RKO (cell line): ENCODE measurements around the gene PRDM1.
A peak's percentile ranks its signal among the peaks of the same experiment; 100 is the strongest.

ENCODE experiments used
- DNase-seq: peaks from one replicate; pipeline ENCODE4 v3.0.0-alpha.2; 2016; ENCODE audit warnings: low spot score

The PRDM1 gene

DNA sequence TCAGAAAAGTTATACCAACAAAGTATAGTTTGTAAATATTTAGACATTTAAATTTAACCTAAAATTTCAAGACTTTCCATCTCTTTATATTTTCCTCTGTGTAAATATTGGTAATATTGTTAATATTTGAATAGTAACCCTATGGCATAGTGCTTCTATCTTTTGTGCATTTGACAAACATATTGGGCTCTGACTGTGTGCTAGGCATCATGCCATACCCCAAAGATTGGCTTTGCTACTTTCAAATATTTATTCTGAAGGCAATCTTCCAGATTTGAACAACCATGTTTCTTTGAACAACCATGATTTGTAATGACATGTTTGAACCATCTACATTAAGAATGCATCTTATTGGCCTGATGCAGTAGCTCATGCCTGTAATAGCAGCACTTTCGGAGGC is 15.5 kb upstream of the PRDM1 start:
- no peak for DNase-seq

GRCh38 chr6:106072501-106073090 is 13.5 kb upstream of the PRDM1 start:
- no peak for DNase-seq

- no peak for DNase-seq
These were observed 12.0 kb upstream of the PRDM1 start for GRCh38 chr6:106074146-106074545.

- DNase-seq = no peak
These were observed 10.0 kb upstream of the PRDM1 start for GRCh38 chr6:106076139-106076538.

- DNase-seq = no peak
These were observed 9.0 kb upstream of the PRDM1 start for GRCh38 chr6:106077170-106077569.

DNA sequence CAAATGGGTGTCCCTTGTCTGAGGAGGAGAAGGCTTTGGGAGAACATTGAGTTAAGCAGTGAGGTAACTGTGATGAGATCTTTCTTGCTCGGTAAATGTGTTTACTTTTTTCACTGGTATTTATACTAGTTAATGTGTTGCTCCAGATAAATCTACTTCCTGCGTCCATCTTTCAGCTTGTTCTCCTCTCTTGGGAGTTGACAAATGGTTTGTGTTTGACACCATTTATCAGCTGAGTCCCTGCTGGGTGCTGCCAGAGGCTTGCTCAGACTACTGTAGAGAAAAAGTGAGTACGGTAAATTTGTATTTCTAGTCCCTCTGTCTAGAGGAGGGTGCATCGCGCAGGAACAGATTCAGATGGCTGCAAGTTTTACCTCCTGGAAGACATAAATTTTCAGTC is 8.3 kb upstream of the PRDM1 start:
- DNase-seq = no peak

DNA sequence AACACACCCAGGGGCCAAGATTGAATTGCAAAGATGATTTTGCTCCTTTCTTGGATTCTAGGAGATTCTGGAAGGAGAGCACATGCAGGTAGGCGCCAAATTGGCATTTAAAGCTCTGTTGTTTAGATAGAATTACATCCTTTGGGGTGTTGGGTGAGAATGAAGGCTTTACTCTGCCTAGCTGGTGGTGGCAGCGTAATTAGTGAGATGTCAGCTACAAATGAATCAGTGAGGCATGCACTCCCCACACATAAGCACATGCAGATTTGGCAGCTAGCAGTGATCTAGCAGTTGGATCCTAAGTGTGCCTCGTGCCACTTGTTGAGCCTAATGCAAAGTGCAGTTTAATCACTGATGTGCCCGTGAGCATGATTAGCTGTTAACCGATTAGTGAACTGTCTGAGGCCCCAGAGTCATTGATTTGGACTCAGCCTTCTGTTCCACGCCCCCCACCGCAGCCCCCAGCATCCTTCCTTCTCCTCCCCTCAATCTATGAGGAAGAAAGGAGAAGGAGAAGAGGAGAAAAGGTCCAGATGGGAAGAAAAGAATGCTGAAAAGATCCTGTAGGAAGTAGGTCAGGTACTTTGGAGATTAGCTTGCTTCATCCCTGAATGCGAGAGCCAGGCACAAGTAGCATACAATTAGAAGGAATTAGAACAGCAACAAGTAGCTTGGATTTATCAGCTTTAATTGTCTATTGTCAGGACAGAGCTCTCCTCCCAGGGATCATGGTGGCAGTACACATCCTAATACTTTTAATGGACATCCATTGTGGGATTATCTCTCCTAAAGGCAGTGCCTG is 6.0 kb upstream of the PRDM1 start:
- DNase-seq = no peak

DNA sequence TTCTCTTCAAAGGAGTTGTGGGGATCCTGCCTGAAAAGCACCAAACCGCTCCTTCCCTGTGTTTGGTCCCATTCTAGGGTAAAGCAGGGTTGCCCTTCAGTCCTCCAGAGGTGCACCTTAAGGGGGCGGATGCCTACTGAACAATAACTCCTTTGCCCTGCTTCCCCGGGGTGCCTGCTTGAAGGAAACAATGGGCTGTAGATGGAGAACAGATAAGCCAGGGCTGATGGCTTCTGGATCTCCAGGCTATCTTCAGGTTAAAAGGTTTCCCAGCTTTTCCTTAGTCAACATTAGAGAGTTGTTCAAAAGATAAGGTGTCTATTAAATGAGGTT is 5.4 kb upstream of the PRDM1 start:
- DNase-seq = no peak

DNA sequence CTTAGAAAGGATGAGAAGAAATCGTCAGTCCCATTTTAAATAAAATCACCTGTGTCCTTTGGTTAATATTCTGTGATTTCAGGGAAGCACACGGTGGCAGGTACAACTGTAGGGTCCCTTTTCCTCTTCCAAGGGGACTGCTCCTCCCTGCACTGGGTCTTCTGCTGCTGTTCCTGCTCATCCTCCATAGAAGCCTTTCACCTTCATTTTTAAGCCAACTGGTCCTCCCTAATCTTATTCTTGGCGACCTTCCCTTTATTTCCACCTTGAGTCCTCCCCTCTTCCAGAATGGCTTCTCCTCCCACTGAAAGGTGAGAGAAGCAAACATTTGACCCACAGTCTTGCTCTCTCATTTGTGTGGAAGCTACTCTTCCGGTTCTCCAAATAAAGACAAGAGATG is 4.4 kb upstream of the PRDM1 start:
- no peak for DNase-seq

DNA sequence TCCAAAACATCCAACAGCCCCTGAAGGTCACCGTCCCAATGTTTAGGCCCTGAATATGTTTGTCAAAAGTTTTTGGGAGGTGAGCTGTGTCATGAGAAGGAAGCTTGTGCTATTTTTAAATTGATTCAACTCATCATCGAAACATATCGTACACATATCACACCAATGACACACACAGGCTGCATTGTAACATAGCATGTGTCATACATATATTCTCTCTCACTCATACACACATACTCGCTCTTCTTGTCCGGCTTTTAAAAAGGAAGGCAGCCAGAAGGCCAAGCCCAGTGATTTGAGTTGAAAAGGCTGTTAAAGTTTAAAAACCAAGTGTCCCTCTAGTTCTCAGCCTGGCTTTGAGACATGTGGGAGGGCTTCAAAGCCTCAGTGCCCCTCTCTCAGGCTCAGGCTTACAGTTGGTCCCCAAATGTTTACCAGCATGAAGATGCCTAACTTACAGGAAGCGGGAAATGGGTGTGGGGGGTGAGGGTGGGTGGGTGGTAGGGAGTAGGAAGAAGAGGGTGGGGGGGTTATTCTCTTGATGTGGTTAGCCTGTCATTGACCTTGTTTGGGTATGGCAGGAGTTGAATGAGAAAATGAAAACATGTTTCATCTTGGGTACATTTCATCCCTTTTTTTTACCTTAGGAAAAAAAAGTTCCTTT is 3.3 kb upstream of the PRDM1 start:
- peak; percentile 81 for DNase-seq

DNA sequence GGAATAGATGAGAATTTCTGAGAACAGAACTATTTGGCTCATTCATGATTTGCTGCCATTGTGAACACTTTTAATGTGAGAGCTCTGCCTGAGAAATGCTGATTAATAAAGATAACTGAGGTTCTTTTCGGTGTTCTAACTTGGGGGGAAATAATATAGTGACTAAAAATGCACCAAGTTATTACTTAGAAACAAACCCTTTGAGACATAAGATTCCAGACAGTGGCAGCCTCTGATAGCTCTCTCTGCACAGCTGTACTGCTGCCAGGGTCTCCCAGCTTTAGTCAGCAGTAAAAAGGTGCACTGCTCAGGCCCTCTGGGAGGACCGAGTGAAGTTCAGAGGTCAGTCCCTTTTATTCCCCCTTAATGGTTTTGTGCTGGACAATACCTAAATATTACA is 2.5 kb upstream of the PRDM1 start:
- no peak for DNase-seq

DNA sequence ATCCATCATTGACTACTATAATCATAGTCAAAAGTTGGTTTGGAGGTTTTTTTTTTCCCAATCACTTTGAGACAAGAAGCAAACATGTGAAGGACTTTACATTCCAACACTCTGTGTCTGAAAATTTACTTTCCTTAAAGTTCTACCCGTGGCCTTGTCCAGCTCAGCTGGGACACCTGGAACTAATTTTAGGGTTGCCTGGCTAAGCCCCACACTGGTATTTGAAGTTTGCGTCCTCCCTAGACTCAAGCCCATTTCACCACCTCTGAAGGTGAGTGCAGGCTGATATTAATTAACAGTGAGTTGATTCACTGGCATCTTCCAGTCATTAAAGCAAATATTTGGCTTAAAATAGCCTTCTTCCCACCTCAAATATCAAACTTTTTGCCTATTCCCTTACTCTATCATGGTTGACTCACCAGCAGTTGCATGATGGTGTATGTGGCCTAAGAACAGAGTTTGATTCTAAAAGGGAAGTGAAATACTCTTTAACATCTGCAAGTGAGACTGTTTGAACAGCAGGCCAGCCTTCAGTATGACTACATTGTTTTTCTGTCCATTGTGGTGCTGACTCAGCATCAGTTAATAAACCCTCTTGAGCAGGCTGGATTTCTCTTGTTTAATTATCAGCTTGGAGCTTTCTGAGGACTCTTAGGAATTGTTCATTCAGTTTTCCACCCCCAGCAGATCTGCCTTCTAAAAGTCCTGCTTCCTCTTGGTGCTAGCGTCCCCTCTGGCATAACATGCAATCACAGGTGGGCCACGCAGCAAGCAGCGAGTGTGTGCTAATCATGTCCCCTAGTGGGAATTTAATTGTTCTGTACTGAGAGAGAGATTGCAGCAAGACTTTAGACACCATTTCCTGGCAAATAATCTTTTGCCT is 1.8 kb upstream of the PRDM1 start:
- DNase-seq = peak; percentile 44

DNA sequence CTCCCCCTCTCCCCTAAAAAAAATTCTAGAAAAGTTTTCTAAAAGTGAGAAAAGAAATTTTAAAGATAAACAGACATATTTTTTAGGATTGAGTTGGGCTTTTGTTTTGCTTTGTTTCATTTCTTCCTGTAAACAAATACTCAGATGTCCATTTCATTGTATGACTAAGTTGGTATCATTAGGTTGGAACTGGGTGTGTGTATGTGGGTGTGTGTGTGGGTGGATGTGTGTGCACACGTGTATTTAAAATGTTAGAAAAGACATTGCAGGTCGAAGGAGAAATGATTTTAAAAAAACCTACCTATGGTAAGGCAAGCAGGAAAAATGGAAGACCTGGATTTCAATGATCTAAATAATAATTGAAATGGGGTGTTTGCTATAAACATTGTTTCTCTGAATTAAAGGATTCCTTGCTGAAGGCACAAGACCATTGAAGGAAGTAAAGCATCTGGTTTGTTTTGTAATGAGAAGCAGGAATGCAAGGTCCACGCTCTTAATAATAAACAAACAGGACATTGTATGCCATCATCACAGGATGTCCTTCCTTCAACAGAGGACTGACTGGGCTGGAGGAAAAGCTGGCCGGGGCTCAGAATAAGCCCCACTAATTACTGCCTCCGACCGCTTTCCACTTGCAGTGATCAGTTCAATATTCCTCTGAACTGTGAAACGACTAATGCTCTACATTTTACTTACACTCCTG is 996 bp upstream of the PRDM1 start:
- no peak for DNase-seq

- no peak for DNase-seq
These were observed 498 bp upstream of the PRDM1 start for GRCh38 chr6:106085692-106085983.

DNA sequence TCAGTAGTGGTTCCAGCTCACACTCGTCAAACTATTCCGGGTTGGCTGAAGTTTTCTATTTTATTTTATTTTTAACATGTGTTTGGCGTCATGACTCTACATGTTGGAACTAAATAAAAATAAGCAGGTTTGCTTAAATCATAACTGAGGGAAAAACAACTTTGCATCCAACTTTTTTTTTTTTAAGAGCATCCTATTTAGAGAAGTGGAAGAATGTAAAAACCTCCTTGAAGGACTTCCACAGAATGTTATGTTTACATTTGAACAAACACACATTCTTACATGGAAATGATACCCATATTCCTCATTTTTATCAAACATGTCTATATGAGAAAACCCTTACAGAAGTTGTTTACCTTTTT is 659 bp downstream of the PRDM1 start:
- DNase-seq = no peak

DNA sequence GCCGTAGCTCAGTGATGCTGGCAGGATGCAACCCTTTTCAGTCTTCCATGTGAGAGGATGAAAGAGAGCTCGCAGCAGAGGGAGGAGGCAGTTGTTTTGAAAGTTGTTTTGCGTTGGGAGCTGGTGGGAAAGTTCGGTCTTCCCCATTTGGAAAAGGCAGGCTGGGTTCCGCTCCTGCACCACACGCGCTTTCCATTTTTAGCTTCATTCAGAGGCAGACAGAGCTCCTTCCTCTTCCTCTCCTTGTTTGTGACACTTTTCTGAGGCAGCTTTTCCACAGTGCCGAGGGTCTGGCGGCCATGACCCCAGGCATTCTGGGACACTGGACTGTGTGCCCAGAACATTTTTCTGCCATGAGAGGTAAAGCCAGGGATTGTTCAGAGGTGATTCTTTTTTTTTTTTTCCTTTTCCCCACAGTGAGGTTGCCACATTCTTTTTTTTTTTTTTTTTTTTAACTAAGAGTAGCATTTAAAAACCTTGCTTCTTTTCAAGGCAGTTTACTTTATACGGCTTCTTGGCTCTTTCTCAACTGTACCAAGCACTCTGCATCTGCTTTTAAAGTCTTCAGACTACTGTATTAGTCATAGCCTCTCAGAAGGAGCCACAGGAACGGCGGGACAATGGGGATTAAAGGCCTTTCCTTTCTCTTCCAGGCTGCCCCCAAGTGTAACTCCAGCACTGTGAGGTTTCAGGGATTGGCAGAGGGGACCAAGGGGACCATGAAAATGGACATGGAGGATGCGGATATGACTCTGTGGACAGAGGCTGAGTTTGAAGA is 1.6 kb downstream of the PRDM1 start:
- no peak for DNase-seq

DNA sequence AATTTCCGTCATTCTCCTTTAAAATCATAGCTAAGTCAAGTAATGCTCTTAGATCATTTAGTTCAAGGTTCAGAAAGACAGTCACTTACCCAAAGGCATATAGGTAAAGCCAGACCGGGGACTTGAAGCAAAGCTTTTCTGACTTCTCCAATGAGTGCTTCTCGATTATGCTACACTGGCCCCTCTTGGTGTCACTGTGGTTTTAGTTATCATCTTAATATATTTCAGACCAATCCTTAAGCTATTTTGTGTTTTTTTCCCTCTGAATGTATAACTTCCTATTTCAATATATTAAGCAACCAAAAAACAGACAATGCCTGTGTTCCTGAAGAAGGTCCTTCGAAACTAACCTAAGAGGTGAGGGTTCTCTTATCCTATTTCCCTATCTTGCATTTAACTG is 3.9 kb downstream of the PRDM1 start:
- no peak for DNase-seq

- no peak for DNase-seq
These were observed 6.1 kb downstream of the PRDM1 start for GRCh38 chr6:106092279-106092678.

DNA sequence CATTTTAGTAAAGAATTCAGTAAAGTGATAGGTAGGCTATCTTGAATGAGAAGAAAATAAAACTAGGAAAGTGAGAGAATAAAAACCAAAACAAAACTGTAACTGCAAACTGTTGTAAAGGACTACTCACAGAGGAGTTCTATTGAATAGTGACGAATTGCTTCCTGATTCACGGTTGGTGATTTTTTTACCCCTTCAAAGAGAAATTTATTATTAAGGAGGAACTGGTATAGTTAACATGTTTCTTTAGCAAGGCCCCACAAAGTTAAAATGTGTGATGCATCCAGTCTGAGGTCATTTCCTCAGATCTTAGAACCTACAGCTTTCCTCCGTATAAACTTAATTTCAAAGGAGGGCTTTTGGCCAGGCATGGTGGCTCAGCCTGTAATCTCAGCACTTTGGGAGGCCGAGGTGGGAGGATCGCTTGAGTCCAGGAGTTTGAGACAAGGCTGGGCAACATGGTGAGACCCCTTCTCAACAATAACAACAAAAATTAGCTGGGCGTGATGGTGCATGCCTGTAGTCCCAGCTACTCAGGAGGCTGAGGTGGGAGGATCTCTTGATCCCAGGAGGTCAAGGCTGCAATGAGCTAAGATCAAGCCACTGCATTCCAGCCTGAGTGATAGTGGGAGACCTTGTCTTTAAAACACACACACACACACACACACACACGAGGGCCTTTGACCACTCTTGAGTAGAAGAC is 8.3 kb downstream of the PRDM1 start:
- no peak for DNase-seq

DNA sequence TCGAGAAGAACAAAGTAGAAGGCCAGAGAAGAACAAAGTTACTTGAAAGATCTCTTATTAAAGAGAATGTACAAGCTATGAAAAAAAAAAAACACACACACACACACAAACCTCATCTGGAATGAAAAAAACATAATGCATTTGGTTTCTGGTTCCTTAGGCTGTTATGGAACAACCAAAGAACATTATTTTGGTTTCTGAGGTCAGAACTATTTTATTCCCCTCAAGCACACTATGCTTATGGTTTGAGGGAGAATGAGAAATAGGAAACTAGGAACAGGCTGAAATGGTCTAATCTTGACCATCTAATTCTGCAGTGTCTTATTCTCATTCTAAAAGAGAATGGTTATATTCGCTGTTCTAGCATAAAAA is 8.8 kb downstream of the PRDM1 start:
- no peak for DNase-seq
